HepG2 (cell line): ENCODE results near the gene ZNF287. TPM values are rescaled to one million over a fixed set of nuclear protein-coding genes. Genes with fewer than 3 reads are reported as not detected.
A peak's percentile ranks its signal among the peaks of the same experiment; 100 is the strongest.

Experiments used
- ARID4A ChIP-seq: sonication (generic); formaldehyde crosslinking; IDR thresholded peaks from 2 replicates; pipeline ENCODE4 v1.5.0; 2020; ENCODE audit warnings: mild to moderate bottlenecking, missing genetic modification reagents, borderline replicate concordance
- ATF4 ChIP-seq, 2 experiments: fragments of 450-650 bp in 1 of 2; sonication (generic) in 1 of 2; formaldehyde crosslinking; IDR thresholded peaks; 2 replicates each; pipeline versions ENCODE4 v1.5.0 to v1.8.0; 2020 to 2022; ENCODE audit warnings: mild to moderate bottlenecking in 1 of 2, missing genetic modification reagents in 1 of 2
- CAMTA2 ChIP-seq: sonication (generic); formaldehyde crosslinking; IDR thresholded peaks from 2 replicates; pipeline ENCODE4 v1.4.0; 2020; ENCODE audit warnings: mild to moderate bottlenecking, missing genetic modification reagents, borderline replicate concordance
- CBFB ChIP-seq: sonication (generic); formaldehyde crosslinking; IDR thresholded peaks from 2 replicates; pipeline ENCODE4 v1.4.0; 2020; ENCODE audit warnings: missing genetic modification reagents
- ETV6 ChIP-seq: sonication (generic); formaldehyde crosslinking; conservative IDR thresholded peaks from 2 replicates; pipeline ENCODE4 v1.4.0; 2020; ENCODE audit warnings: missing genetic modification reagents
- GATAD2A ChIP-seq: IDR thresholded peaks from 2 replicates; pipeline ENCODE4 v1.6.1; 2016
- KLF15 ChIP-seq: sonication (generic); formaldehyde crosslinking; IDR thresholded peaks from 2 replicates; pipeline ENCODE4 v1.8.1; 2023; ENCODE audit warnings: borderline replicate concordance, mild to moderate bottlenecking, inconsistent platforms, missing genetic modification reagents, mixed read lengths
- NFIC ChIP-seq: IDR thresholded peaks from 2 replicates; pipeline ENCODE4 v1.6.1; 2012; ENCODE audit warnings: mild to moderate bottlenecking, low read length, inconsistent platforms
- POGK ChIP-seq: sonication (generic); formaldehyde crosslinking; conservative IDR thresholded peaks from 2 replicates; pipeline ENCODE4 v1.8.0; 2022; ENCODE audit warnings: mild to moderate bottlenecking, moderate library complexity, missing genetic modification reagents
- STAG1 ChIP-seq: sonication (generic); formaldehyde crosslinking; IDR thresholded peaks from 2 replicates; pipeline ENCODE4 v1.4.0; 2020; ENCODE audit warnings: missing genetic modification reagents
- TFAP4 ChIP-seq: sonication (generic); IDR thresholded peaks from 2 replicates; pipeline ENCODE4 v1.6.1; 2016; ENCODE audit warnings: low read depth, borderline replicate concordance
- YY1 ChIP-seq: IDR thresholded peaks from 2 replicates; pipeline ENCODE4 v1.6.1; 2011; ENCODE audit warnings: low read length, low read depth, moderate library complexity, mild to moderate bottlenecking; ENCODE audit not compliant: insufficient read depth, insufficient replicate concordance
- ZBTB26 ChIP-seq: IDR thresholded peaks from 2 replicates; pipeline ENCODE4 v1.6.1; 2016; ENCODE audit warnings: missing compliant biosample characterization, missing genetic modification reagents, borderline replicate concordance
- ZBTB7B ChIP-seq: sonication (generic); formaldehyde crosslinking; IDR thresholded peaks from 2 replicates; pipeline ENCODE4 v1.4.0; 2020; ENCODE audit warnings: missing genetic modification reagents
- ZFX ChIP-seq: sonication (generic); formaldehyde crosslinking; IDR thresholded peaks from 2 replicates; pipeline ENCODE4 v1.4.0; 2020; ENCODE audit warnings: mild to moderate bottlenecking, low read depth, missing genetic modification reagents, moderate library complexity
- ZNF569 ChIP-seq: sonication (generic); formaldehyde crosslinking; IDR thresholded peaks from 2 replicates; pipeline ENCODE4 v1.5.0; 2020; ENCODE audit warnings: mild to moderate bottlenecking, missing genetic modification reagents, moderate library complexity, borderline replicate concordance
- ZNF572 ChIP-seq: sonication (generic); formaldehyde crosslinking; IDR thresholded peaks from 2 replicates; pipeline ENCODE4 v1.5.1; 2020; ENCODE audit warnings: mild to moderate bottlenecking, missing genetic modification reagents
- ZNF577 ChIP-seq: sonication (generic); formaldehyde crosslinking; IDR thresholded peaks from 2 replicates; pipeline ENCODE4 v1.4.0; 2020; ENCODE audit warnings: mild to moderate bottlenecking, low read depth, missing genetic modification reagents, borderline replicate concordance
- ZNF766 ChIP-seq: sonication (generic); formaldehyde crosslinking; IDR thresholded peaks from 2 replicates; pipeline ENCODE4 v1.5.0; 2020; ENCODE audit warnings: missing genetic modification reagents, borderline replicate concordance
- ZSCAN9 ChIP-seq: IDR thresholded peaks from 2 replicates; pipeline ENCODE4 v1.6.1; 2016; ENCODE audit warnings: borderline replicate concordance
- polyA plus RNA-seq, 8 experiments: library from polyadenylated mRNA; depleted of rRNA in 3 of 8; stranded (reverse) in 7 of 8; unstranded in 1 of 8; fragments of >200 nt; fragmentation: Illumina TruSeq in 4 of 8; extraction: Trizol in 4 of 8; gene quantifications; 2 replicates each; pipeline versions ENCODE4 v1.2.1 to v1.2.3, GENCODE V29; 2011 to 2016; ENCODE audit warnings: low read depth in 4 of 8, missing spikeins in 1 of 8, mixed read lengths in 1 of 8; ENCODE audit not compliant: insufficient read depth in 1 of 8
- total RNA-seq, 5 experiments: library from RNA; depleted of rRNA; stranded (reverse); fragments of >200 nt; fragmentation: Illumina TruSeq; extraction: Trizol; gene quantifications; 2 replicates each; pipeline ENCODE4 v1.2.3, GENCODE V29; 2016; ENCODE audit warnings: low read depth in 1 of 5

The ZNF287 gene
- total and polyA plus RNA-seq, 2 of the 13 experiments (the other 11 are each of a cell fraction or from before 2014, with no cell fraction given) = 0.21 TPM; not detected in 1

- TF ChIP-seq ZNF577 (CRISPR knock-in tag) (no peak), CBFB (CRISPR knock-in tag) (0 out of 2 replicates have a peak, but pooled peaks have one; percentile 45), ZBTB7B (CRISPR knock-in tag) (no peak), NFIC (no peak), ETV6 (CRISPR knock-in tag) (0 out of 2 replicates have a peak, but pooled peaks have one; percentile 23), ZFX (CRISPR knock-in tag) (peak; percentile 36; the same call in 1 of the 2 replicates), GATAD2A (CRISPR knock-in tag) (peak; percentile 61; the same call in 1 of the 2 replicates), ZNF766 (CRISPR knock-in tag) (0 out of 2 replicates have a peak, but pooled peaks have one; percentile 30), CAMTA2 (no peak), YY1 (peak; percentile 27), ZNF572 (no peak), ARID4A (CRISPR knock-in tag) (peak; percentile 21; the same call in 1 of the 2 replicates), POGK (peak; percentile 65; the same call in 1 of the 2 replicates), STAG1 (CRISPR knock-in tag) (peak; percentile 78), ZNF569 (CRISPR knock-in tag) (no peak), ATF4 (CRISPR knock-in tag; IDR thresholded peaks at IDR 0.05) (no peak), TFAP4 (peak; percentile 14; the same call in 1 of the 2 replicates), KLF15 (CRISPR knock-in tag) (no peak), ZSCAN9 (CRISPR knock-in tag) (peak; percentile 23; the same call in 1 of the 2 replicates), ZBTB26 (CRISPR knock-in tag) (peak; percentile 34; the same call in 1 of the 2 replicates)
These were observed 15.4 kb upstream of the ZNF287 start (continued) for GRCh38 chr17:16584273-16584995.
